GM21576 (cell line): ENCODE data around the gene TMEM204.

Source experiments
- ATAC-seq: cut with Tn5 transposase; IDR thresholded peaks from one replicate; pipeline ENCODE4 v1.9.1; 2021; ENCODE audit warnings: mild to moderate bottlenecking, moderate library complexity; ENCODE audit not compliant: unreplicated experiment

TMEM204 gene

DNA sequence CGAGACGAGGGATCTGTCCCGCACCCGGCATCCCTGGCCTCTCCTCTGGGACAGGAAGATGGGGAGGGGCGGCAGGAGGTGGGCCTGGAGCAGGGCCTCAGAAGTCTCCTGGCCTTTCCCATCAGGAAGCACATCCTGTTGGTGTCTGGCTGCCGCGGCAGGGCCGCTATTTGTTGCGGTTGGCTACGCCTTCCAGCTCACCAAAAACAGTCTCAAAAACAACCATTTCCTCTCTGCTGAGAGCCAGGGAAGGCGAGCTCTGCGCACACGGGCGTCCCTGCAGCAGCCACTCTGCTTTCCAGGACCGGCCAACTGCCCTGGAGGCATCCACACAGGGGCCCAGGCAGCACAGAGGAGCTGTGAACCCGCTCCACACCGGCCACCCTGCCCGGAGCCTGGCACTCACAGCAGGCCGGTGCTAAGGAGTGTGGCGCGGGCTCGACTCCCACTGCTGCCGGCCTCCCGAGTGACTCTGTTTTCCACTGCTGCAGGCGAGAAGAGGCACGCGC lies at the start of gene TMEM204:
Gene TMEM204 (plus strand): TSS at position 224 of the 509 bp plus-strand sequence. CDS start 610 bp downstream, outside the sequence.
- no peak for ATAC-seq

DNA sequence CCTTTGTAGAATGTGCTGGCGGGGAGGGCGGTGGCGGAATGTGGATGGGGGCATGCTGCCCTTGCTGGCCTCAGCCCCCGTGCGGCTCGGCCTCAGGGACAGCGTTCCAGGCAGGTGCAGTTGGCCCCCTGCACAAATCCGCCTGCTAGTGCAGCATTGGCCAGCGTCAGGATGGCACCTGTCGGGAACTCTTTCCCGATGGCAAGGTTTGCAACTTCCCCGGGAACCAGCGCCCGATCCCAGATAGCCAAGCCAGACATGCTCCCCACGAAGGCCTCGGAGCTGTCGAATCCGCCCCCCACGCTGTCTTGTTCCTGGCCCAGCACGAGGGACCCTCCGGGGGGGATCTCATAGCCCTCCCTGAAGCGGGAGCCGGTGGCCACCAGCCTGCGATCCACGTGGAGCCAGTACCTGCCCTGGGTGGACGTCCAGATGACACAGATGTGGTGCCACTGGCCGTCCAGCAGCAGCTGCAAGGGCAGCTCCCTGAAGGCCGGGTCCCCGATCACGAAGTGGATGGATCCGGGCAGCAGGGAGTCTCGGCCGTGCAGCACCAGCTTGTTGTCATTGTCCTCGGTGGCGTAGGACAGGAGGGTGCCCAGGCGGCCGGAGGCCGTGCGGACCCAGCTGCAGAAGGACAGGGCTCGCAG lies 47.5 kb upstream of the TMEM204 start:
- ATAC-seq, result no peak

DNA sequence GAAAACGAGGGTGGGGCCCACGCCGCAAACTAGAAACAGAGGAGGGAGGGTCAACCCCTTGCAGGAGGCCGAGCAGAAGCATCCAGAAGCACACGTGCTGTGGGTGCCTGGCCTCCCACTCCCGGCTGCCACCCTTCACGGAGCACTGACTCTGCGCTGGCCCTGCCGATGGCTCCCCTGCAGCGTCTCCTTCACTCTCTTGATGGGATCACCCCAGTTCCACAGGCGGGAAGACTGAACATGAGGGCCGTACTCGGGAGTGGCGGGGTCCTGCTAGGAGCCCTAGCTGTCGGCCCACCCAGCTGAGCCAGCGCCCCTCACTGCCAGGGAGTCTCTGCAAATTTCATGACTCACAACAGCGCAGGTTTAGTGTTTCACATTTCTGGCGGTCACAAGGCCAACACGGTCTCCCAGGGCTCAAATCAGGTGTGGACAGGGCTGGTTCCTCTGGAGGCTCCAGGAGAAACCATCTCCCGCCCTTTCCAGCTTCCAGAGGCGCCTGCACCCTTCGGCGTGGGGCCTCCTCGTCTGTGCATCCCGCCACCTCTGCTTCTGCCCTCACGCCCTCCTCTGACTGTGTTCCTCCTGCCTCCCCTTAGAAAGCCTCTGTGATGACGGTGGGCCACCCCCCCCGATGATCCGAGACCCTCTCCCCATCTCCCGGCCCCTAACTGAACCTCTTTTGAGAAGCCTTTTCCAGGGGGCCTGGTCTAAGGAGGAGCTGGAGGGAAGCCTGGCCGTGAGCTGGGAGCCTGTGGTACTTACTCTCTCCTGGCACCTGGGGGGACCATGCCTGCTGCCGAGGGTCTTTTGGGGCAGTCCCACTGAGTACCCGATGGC lies 46.7 kb upstream of the TMEM204 start:
- ATAC-seq, result no peak

DNA sequence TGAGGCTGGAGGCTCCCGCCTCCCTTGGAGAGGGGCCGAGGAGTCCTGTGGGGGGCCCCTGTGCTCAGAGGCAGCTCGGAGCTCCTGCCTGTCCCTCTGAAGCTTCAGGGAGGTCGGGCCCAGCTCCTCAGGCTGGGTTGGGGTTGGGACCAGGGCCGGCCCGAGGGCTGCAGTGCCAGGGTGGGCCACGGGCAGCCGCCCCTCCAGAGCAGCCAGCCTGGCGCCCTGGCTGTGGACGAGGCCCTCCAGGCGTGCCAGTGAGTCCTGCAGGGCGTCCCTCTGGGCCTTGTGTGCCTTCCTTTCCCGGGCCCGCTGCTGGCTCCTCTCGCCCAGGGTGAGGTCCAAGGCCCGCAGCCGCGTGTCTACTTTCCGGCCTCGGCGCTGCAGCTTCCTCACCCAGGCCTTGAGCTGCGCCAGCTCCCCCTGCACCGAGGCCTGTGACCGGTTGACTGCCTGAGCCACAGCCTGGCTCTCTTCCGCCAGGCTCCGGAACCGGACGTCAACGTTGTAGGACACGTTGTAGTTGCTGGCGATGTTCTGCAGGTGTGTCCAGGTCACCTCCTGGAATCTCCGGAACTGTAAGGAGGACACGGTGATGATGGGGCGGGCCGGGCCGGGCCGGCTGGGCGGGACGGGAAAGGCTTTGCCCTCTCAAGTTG lies 45.9 kb upstream of the TMEM204 start:
- no peak for ATAC-seq

DNA sequence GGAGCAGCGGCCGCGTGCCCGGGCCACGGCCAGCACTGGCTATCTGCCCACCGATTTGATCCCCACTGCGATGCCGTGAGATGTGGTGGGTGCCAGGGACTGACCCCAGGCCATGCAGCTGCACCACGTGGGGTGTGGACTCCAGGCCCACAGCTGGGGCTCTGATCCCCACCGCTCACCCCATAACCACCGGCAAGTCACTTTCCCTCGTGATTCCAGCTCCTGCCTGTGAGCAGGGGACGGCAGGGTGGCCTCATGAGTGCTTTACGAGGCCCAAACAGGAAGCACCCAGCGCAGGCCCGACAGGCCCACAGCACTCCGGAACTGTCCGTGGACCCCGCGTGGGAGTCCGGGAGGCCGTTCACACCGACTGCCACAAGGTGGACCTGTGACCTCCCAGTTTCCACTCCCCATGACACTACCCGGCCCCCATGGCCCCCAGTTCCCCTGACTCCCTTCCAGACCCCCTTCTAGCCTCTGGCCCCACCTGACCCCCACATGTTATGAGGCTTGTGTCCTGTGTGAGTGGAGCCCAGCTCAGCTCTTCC lies 45.3 kb upstream of the TMEM204 start:
- ATAC-seq, result no peak

DNA sequence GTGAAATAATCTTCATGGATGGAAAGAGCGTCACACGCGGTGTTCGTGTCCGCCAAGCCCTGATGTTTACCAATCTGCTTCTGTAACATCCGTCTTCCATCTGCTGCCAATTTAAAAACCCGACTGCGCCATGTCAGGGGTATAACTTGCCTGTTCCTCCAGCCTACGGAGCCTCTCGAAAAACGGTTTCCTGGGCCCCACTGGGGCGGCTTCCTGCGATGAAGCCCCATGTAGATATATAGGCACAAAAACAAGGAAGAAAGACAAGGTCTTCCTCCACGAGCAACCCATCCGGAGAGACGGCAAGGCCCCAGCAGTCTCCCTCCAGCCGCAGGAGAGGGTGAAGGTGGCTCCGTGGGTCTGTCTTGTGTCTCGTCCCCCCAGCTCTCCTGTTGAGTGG lies 44.8 kb upstream of the TMEM204 start, which contains the start of gene PTX4:
Gene PTX4 (minus strand): TSS at position 326 of the 400 bp plus-strand sequence. CDS start 35 bp downstream, at position 291.
- ATAC-seq, result no peak

DNA sequence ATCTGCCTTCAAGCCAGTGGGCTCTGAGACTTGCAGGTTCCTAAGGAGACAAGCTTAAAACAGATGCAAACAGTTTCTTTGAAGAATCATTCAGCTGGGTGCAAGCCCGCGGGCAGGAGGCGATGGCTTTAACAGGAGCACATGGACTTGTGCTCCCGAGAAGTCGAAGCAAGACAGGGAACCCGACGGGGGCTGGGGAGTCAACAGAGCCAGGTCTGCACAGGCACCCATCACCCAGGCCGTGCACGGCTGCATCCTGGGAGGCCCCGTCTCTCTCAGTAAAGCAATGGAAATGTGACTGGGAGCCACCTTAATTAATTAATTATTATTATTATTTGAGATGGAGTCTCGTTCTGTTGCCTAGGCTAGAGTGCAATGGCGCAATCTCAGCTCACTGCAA lies 44.4 kb upstream of the TMEM204 start:
- ATAC-seq, result no peak

DNA sequence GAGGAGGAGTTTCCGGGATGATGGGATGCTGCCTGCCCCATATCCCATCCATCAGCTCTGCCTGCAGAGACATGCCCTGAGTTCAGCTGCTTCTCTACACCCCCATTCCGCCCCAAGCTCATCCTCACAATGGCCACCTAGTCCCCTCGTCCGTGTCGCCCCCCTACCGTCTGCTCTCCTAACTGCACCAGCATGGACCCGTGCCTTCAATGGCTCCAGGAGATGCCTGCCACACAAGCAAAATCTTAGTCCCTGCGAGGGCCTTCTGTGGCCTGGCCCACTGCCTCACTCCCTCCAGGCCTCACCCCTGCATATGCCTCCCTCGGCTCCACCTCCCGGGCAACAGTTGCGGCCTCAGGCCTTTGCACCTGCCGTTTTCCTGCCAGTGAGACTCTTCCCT lies 42.1 kb upstream of the TMEM204 start:
- no peak for ATAC-seq

DNA sequence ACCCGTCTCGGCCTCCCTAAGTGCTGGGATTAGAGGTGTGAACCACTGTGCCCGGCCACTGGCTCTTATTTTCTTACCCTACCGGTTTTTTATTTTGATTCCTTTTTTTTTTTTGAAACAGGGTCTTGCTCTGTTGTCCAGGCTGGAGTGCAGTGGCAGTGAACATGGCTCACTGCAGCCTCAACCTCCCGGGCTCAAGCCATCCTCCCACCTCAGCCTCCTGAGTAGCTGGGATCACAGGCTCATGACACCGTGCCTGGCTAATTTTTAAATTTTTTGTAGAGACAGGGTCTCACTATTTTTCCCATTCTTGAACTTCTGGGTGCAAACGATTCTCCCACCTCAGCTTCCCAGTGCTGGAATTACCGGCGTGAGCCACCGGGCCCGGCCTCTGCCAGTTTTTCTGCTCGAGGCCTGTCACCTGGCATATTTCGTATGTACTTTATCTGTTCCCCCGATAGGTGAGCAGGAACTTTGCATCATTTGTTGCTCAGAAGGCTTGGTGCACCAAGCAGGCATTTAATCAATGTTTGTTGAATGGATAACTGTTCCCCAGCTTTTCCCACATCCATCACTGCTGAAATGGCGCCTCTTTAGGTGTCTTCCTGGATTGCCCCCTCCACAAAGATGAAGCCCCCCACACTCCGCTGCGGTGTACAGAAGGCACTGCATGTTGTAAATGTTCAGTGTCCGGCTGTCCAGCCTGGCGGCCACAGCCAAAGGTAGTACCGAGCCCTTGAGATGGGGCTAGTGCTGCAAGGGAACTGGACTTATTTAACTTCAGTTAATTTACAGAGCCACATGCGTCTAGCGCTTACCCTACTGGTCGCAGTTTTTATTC lies 41.2 kb upstream of the TMEM204 start:
- no peak for ATAC-seq

DNA sequence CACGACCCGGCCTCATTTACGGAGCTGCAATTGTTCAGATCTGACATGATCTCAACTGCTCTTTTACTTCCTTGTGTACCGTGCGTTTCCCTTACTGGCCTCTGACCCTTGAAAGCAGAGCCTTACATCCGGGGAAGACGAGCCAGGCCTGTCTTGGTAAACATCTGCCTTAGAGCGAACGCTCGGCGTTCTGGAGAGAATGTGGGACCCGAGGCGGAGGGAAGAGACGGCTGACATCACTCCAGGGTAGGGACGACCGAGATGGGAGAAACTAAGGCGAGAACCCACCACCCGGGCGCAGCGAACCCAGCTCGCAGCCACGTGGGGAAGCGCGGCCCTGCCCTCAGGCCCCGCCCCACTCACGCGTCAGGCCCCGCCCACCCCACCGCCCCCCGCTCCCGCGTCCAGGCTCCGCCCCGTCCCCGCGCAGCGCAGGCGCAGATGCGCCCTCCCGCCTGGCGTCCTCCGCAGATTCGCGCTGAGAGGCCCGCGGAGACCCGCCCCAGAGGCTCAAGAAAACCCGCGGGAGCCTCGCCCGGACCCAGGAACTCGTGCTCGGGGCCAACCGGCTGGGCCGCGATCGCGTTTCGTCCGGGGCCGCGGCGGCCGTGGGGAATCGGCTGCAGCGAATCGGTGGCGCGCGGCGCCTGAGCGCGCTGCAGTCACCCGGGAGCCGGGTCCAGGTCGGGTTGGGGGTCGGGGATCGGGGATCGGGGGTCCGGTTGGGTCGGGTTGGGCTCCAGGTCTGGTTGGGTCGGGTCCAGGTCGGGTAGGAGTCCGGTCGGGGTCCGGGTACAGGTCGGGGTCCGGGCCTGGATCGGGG lies 40.3 kb upstream of the TMEM204 start, which contains the start of gene TELO2:
Gene TELO2 (plus strand): TSS at position 438 of the 823 bp plus-strand sequence. CDS start 922 bp downstream, outside the sequence.
- ATAC-seq, result peak; percentile 46

DNA sequence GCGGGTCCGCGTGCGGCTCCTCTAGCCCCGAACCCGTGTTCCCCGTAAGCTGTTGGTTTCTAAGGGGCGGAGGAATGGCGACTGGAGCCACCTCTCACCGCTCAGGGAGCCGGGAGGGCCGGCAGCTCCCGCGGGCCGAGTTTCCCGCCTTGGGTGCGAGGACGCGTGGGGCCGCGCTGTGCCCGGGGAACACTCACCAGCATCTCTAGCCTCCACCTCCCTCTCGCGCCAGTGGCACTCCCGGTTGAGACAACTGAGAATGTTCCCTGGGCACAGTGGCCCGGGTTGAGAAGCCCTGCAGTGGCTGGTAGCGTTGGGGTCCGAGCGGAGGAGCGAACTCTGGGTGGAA lies 39.7 kb upstream of the TMEM204 start:
- ATAC-seq, result peak; percentile 12

DNA sequence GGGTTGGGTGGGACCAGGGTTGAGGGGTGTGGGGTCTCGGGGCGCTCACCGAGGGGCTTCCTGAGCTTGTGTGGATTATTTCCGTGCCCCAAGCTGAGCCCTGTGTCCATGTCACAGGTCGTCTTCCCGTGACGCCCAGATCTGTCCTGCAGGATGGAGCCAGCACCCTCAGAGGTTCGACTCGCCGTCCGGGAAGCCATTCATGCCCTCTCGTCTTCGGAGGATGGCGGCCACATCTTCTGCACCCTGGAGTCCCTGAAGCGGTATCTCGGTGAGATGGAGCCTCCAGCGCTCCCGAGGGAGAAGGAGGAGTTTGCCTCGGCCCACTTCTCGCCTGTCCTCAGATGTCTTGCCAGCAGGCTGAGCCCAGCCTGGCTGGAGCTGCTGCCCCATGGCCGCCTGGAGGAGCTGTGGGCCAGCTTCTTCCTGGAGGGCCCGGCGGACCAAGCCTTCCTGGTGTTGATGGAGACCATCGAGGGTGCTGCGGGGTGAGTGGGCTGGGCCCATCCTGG lies 39.3 kb upstream of the TMEM204 start:
- ATAC-seq, result no peak

DNA sequence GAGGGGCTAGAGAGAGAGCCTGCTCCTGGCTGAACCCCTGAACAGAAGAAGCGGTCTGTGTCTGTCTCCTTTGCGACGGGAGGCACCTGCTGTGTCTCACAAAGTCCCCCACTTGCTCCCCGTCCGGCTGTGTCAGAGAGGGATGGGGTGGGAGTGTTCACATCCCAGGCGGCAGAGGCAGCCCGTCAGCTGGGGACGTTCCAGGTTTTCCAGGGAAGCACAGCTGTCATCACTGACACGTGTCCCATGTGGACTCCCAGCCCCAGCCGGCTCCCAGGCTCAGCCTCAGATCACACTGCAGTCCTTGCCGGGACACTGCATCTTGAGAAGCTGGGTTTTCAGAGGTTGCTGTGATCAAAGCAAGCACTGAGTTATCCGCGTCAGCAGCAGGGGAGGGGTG lies 38.8 kb upstream of the TMEM204 start:
- no peak for ATAC-seq

DNA sequence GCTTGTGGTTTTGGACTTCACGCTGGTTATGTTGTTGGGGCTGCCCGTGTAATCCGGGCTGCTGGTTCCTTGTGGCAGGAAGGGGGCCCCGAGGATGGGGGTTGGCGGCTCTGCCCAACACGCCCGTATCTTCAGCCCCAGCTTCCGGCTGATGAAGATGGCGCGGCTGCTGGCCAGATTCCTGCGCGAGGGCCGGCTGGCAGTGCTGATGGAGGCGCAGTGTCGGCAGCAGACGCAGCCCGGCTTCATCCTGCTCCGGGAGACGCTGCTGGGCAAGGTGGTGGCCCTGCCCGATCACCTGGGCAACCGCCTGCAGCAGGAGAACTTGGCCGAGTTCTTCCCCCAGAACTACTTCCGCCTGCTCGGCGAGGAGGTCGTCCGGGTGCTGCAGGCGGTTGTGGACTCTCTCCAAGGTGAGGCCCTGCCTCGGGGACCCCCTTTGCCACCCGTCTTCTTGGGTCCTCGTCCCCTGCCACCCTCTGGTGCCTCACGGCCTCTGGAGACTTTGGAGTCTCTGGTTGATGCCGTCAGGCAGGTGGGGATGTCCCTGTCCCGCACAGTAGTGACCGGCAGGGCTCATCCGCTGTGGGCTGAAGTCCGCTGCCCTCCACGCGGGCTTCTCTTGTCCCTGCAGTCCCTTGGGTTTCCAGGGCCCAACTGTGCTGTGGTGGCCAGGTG lies 38.1 kb upstream of the TMEM204 start:
- no peak for ATAC-seq

DNA sequence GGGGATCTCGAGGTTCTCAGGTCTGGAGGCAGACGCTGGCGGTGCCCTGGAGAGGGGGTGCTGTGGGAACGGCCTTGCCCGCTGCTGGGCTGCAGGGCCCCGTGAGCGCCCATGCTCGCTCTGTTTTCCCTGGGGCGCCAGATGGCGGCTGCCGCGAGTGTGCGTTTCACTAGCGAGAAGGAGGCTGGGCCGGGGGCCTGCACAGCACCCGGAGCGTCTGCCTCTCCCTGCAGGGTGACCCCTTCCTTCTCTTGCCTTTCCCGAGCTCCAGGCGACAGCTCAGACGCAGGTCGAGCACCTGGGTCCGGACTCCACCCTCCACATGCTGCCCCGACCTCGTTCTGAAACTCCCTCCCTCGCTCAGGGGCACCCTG lies 37.6 kb upstream of the TMEM204 start:
- ATAC-seq, result no peak

DNA sequence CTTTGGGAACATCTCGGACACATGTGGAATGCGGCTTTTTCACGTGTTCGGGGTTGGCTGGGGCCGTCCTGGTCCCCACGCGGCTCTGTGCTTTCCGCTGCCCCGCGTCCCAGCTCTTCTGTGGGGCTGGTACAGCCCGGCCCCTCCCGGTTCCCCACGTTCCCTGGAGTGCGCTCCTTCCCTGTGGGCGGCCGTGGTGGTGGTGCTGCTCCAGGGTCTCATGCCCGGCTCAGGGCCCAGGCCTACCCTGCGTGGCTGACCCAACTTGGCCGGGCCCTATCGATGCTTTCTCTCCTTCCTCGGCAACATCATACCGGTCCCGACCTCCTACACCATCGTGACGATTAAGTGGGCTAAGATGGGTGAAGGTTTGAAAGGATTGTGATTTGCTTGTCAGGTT lies 37.0 kb upstream of the TMEM204 start:
- no peak for ATAC-seq

DNA sequence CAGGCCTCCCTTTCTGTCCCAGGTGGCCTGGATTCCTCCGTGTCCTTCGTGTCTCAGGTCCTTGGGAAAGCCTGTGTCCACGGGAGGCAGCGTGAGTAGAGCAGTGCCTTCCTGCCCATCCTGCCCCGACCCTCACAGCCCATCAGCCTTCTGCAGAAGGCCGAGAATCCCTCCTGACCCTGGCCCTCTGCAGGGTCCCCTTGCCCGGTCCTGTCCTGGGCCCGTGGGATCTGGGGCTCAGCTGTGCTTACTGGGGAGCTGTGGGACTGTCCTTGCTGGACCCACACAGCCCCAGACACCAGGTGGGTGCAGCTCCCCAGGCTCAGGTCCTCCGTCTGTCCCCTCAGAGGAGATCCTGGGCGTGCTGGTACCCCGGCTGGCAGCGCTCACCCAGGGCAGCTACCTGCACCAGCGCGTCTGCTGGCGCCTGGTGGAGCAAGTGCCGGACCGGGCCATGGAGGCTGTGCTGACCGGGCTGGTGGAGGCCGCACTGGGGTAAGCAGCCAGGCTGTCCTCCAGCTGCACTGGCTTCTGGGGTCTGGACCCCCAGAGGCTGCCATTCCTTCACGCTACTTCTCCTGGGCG lies 36.4 kb upstream of the TMEM204 start:
- ATAC-seq, result no peak
